Measurements from ENCODE around the gene PHF21A. TPM values are rescaled to one million over a fixed set of nuclear protein-coding genes. Genes with fewer than 3 reads are reported as not detected.
"Not testable (repeated sequence)": the region's sequence is repeated elsewhere in the genome, so short reads cannot be mapped to it uniquely, and the experiment has no call there.

PHF21A gene
- total and polyA plus RNA-seq, 12 donors: 9.6 to 48.0 (median 35.9) TPM

DNA sequence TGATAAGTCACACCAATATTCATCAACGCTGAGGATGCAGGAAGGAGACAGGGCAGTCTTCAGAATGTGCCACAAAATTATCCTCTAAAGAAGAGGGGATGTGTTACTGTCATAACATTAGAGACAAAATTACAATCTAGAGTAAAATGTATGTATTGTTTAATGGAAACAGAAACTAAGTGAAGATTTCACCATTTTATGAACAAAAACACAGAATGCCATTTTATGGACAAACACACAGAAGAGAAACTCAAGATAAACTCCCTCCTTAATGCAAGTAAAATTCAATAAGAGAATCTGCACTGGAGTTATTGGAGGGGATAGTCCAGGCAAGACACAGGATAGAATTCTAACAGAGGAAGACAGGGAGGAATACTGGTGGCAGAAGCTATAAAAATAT, 136.0 kb downstream of the PHF21A start:
- TF ChIP-seq, protein P1, sequence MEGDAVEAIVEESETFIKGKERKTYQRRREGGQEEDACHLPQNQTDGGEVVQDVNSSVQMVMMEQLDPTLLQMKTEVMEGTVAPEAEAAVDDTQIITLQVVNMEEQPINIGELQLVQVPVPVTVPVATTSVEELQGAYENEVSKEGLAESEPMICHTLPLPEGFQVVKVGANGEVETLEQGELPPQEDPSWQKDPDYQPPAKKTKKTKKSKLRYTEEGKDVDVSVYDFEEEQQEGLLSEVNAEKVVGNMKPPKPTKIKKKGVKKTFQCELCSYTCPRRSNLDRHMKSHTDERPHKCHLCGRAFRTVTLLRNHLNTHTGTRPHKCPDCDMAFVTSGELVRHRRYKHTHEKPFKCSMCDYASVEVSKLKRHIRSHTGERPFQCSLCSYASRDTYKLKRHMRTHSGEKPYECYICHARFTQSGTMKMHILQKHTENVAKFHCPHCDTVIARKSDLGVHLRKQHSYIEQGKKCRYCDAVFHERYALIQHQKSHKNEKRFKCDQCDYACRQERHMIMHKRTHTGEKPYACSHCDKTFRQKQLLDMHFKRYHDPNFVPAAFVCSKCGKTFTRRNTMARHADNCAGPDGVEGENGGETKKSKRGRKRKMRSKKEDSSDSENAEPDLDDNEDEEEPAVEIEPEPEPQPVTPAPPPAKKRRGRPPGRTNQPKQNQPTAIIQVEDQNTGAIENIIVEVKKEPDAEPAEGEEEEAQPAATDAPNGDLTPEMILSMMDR (IDR thresholded peaks at IDR 0.05): no peak
- H3K36me3 ChIP-seq: no peaks in the 10 kb centered on the region
- no peak overlapping the region for H3K4me3 ChIP-seq
- H3K27ac ChIP-seq: no peak overlapping the region
- ATAC-seq: no peak
- DNase-seq: no peak
- H3K9me3 ChIP-seq: no peaks in the 10 kb centered on the region
- 94 to 95% methylated on average over 1 of the region's 1 CpG for WGBS, 2 donors
- intact Hi-C loops (cut with DNase I): no loop called here
- H3K4me1 ChIP-seq: peaks cover 9 to 48% (median 28%) of the 10 kb centered on the region in 9 donors
- no peaks in the 10 kb centered on the region for H3K27me3 ChIP-seq

DNA sequence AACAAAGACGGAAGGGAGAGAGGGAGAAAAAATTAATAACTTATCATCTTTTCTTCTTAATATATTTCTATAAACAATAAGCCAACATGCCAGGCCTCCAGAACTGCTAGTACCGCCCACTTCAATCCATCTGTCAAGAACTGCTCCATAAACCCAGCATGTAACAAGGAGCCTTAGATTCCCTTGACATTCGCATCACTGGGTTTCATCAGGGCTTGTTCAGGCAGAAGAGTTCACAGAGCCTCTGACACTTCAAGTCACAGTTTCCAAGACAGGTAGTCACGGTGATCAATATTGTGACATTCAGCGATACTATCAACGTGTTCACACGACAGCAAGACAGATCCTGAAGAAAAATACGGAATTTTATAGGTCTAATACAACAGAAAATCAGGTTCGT, 137.1 kb downstream of the PHF21A start:
- TF ChIP-seq, protein P1 (IDR thresholded peaks at IDR 0.05): no peak
- no peak for ATAC-seq
- intact Hi-C loops (cut with DNase I): no loop called here
- Histone ChIP-seq H3K36me3 (peaks cover 0 to 8% (median 0%) of the 10 kb centered on the region in 9 donors), H3K9me3 (no peaks in the 10 kb centered on the region), H3K27ac (no peak overlapping the region), H3K4me1 (peaks cover 9 to 58% (median 34%) of the 10 kb centered on the region in 9 donors), H3K27me3 (no peaks in the 10 kb centered on the region), H3K4me3 (no peak overlapping the region)
- DNase-seq: no peak
- WGBS, 2 donors: 86 to 90% methylated on average over 9 of the region's 9 CpGs

DNA sequence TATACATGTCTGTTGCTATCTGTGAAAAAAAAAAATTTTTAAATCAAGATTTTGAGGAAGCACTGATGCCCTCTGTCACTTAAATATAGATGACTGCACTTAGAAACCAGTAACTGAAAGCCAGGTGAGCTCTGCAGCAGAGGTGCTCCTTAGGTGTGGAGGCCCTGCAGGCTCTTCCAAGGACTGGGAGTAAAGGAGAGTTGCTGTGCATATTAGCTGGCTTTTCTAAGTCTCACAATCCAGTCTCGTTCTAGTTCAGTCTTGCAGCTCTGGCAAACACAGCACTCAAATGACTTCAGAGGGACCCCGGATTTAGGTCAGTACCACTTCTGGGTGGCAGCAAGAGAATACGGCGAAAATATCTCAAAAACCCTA, 137.8 kb downstream of the PHF21A start:
- peak in 1 of 8 donors; percentile 5 for ATAC-seq
- Histone ChIP-seq H3K4me1 (peaks cover 9 to 64% (median 34%) of the 10 kb centered on the region in 9 donors), H3K9me3 (no peaks in the 10 kb centered on the region), H3K36me3 (peaks cover 0 to 15% (median 3%) of the 10 kb centered on the region in 9 donors), H3K27me3 (no peaks in the 10 kb centered on the region), H3K27ac (peak overlapping the region in 4 of 10 donors; percentile 53 to 61 (median 55)), H3K4me3 (no peak overlapping the region)
- intact Hi-C loops (cut with DNase I): loop anchor here in 1 of 10 donors (1.0 kb wide), 1 partner anchor 10 kb away; no protein-coding TSS in a partner anchor
- TF ChIP-seq, protein P1 (IDR thresholded peaks at IDR 0.05): no peak
- 57 to 67% methylated on average over 4 of the region's 4 CpGs for WGBS, 2 donors
- no peak for DNase-seq

DNA sequence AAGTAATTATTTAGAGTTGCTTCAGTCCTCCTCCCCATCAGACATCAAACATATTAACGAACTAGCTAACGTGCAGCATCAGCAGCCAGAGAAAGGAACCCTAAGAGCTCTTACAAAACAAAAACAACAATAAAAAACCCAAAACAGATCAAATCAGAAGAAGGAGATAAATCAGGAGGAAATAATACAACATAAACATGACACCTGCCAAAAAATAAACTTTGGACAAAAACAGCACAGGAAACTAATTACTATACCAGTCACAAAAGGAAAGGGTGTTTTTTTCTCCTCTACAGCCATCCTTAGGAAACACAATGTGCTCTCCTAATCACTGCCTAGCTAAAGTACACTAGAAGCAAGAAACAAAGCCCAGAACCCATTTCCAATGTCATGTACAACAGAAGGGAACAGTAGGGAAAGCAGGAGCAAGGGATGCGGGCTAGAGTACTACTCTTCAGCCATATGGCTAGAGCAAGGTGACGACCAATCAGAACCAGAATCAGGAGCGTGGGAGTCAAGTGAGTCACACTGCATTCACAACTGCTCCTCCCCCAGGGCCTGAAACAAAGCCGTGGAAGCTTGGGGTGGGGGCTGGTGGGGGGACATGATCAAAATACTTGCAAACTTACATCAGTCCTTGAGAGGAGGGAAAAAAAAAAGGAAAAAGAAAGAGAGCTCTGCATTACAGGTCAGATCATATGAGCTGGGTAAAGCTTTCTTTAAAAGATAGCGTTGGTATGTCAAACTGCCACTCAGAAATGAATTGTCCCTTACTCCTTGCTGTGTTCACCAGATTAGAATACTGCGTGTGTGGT, 138.4 kb downstream of the PHF21A start:
- 20 to 21% methylated on average over 8 of the region's 8 CpGs for WGBS, 2 donors
- peaks cover 9 to 64% (median 34%) of the 10 kb centered on the region in 9 donors for H3K4me1 ChIP-seq
- ATAC-seq: peak; percentile 45 to 92 (median 84)
- H3K36me3 ChIP-seq: peaks cover 0 to 21% (median 7%) of the 10 kb centered on the region in 9 donors
- H3K27ac ChIP-seq: peak overlapping the region in 4 of 10 donors; percentile 53 to 61 (median 55)
- TF ChIP-seq, protein P1 (IDR thresholded peaks at IDR 0.05): no peak
- H3K9me3 ChIP-seq: no peaks in the 10 kb centered on the region
- DNase-seq: peak in 1 of 2 donors; percentile 63
- H3K4me3 ChIP-seq: peak overlapping the region in 1 of 10 donors; percentile 16
- no peaks in the 10 kb centered on the region for H3K27me3 ChIP-seq
- intact Hi-C loops (cut with DNase I): loop anchor here in 1 of 10 donors (1.0 kb wide), 1 partner anchor 10 kb away; no protein-coding TSS in a partner anchor

DNA sequence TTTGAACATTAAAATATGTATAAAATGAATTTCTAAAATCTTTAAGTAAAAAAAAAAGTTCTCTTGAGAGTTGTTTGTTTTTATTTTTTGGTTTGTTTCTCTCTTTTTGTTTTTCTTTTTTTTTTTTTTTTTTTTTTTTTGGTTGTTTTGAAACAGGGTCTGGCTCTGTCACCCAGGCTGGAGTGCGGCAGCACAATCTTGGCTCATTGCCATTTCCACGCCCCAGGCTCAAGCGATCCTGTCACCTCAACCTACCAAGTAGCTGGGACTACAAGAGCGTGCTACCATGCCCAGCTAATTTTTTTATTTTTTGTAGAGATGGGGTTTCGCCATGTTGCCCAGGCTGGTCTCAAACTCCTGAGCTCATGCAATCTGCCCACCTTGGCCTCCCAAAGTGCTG, 139.4 kb downstream of the PHF21A start:
- 23 to 36% methylated on average over 5 of the region's 5 CpGs for WGBS, 2 donors
- peak; percentile 19 to 47 for DNase-seq

More for the DNA sequence above, 139.4 kb downstream of the PHF21A start:
- H3K9me3 ChIP-seq; intact Hi-C loops (cut with DNase I); H3K27me3 ChIP-seq; H3K4me3 ChIP-seq: not testable (repeated sequence)
- ATAC-seq: peak in 7 of 8 donors; percentile 66 to 82 (median 77)
- Histone ChIP-seq H3K27ac (peak overlapping the region in 1 of 10 donors; percentile 5), H3K4me1 (peaks cover 9 to 64% (median 34%) of the 10 kb centered on the region in 9 donors), H3K36me3 (peaks cover 0 to 31% (median 17%) of the 10 kb centered on the region in 9 donors)

Data from heart right ventricle (tissue), 16 donors.